Measurements from ENCODE around the gene COL26A1. TPM values are rescaled to one million over a fixed set of nuclear protein-coding genes. Genes with fewer than 3 reads are reported as not detected.

Gene COL26A1
- total RNA-seq, 1 experiment from 2014 or later, result 42.6 TPM

GRCh38 chr7:101410743-101411507 is 48.2 kb downstream of the COL26A1 start:
- Histone ChIP-seq H3K4ac (ENCODE audit: low read depth, low read length) (no peak overlapping the region), H2AK5ac (ENCODE audit: insufficient read length, low read length) (no peak overlapping the region), H3K23me2 (ENCODE audit: insufficient read length, low read depth, low read length, poor library complexity, severe bottlenecking) (no peaks in the 10 kb centered on the region), H3K27me3 (ENCODE audit: insufficient read depth, low read length) (no peaks in the 10 kb centered on the region), H2BK5ac (ENCODE audit: insufficient read length, low read length) (no peak overlapping the region), H2BK15ac (ENCODE audit: low read depth, low read length) (no peak overlapping the region), H3K4me1 (ENCODE audit: insufficient read depth, low read length) (peaks cover 3% of the 10 kb centered on the region; the same call in 1 of the 2 replicates), H3K23ac (ENCODE audit: insufficient read length, low read depth, low read length) (no peak overlapping the region), H3K9ac (ENCODE audit: extremely low read depth, insufficient read length, low read length) (no peak overlapping the region), H4K91ac (ENCODE audit: insufficient read length, low read depth, low read length) (no peak overlapping the region), H4K5ac (ENCODE audit: insufficient read length, low read depth, low read length) (no peak overlapping the region), H3K27ac (ENCODE audit: insufficient read length, low read depth, low read length) (no peak overlapping the region), H3K79me1 (ENCODE audit: insufficient read depth, low read depth, low read length, poor library complexity, severe bottlenecking) (no peaks in the 10 kb centered on the region), H2BK20ac (ENCODE audit: low read depth, low read length, poor library complexity, severe bottlenecking) (no peak overlapping the region), H3T11ph (ENCODE audit: low read length) (no peak overlapping the region), H3K18ac (ENCODE audit: insufficient read length, low read depth, low read length) (peak overlapping the region; percentile 6), H3K56ac (ENCODE audit: insufficient read length, low read depth, low read length) (no peak overlapping the region), H2BK120ac (ENCODE audit: low read depth, low read length, poor library complexity, severe bottlenecking) (no peak overlapping the region), H3K14ac (ENCODE audit: insufficient read depth, low read length) (no peak overlapping the region), H2BK12ac (ENCODE audit: insufficient read length, low read depth, low read length) (no peak overlapping the region), H3K79me2 (ENCODE audit: insufficient read depth, low read length) (no peaks in the 10 kb centered on the region), H4K20me1 (ENCODE audit: control insufficient read depth, insufficient read depth, insufficient read length) (no peaks in the 10 kb centered on the region), H2AFZ (ENCODE audit: low read length) (no peak overlapping the region), H3K4me2 (ENCODE audit: insufficient read depth, insufficient read length, low read length) (peak overlapping the region; percentile 2), H4K8ac (replicated peaks; ENCODE audit: insufficient read length, low read depth, low read length) (no peak overlapping the region), H3K9me3 (ENCODE audit: control insufficient read depth, low read depth, low read length) (peaks cover 19% of the 10 kb centered on the region)
- no CpG with 5 or more reads among the region's 16 CpGs for WGBS (ENCODE audit: extremely low coverage, insufficient read length, low lambda C conversion rate)
- Mint-ChIP-seq H3K36me3 (ENCODE audit: insufficient read depth in 1 of 3, low read depth in 3 of 3) (peaks cover 37 to 51% (median 41%) of the 10 kb centered on the region in 3 experiments), H3K9me3 (peaks cover 28 to 35% of the 10 kb centered on the region in 2 experiments), H3K4me3 (peak overlapping the region in 1 of 2 experiments; percentile 69; a peak in 3 of 5 replicates), H3K27ac (peak overlapping the region; percentile 63 to 74 (median 69)), H3K4me1 (peaks cover 19 to 31% of the 10 kb centered on the region in 2 experiments), H3K27me3 (ENCODE audit: low read depth) (no peaks in the 10 kb centered on the region)
- TF ChIP-seq, protein P1, sequence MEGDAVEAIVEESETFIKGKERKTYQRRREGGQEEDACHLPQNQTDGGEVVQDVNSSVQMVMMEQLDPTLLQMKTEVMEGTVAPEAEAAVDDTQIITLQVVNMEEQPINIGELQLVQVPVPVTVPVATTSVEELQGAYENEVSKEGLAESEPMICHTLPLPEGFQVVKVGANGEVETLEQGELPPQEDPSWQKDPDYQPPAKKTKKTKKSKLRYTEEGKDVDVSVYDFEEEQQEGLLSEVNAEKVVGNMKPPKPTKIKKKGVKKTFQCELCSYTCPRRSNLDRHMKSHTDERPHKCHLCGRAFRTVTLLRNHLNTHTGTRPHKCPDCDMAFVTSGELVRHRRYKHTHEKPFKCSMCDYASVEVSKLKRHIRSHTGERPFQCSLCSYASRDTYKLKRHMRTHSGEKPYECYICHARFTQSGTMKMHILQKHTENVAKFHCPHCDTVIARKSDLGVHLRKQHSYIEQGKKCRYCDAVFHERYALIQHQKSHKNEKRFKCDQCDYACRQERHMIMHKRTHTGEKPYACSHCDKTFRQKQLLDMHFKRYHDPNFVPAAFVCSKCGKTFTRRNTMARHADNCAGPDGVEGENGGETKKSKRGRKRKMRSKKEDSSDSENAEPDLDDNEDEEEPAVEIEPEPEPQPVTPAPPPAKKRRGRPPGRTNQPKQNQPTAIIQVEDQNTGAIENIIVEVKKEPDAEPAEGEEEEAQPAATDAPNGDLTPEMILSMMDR (conservative IDR thresholded peaks at IDR 0.05), result peak; percentile 98
- DNase-seq, result peak; percentile 97
